GM18508 (cell line): ENCODE data around the gene L3MBTL1.

Experiments used
- ATAC-seq: cut with Tn5 transposase; IDR thresholded peaks from one replicate; pipeline ENCODE4 v1.9.1; 2021; ENCODE audit warnings: moderate number of reproducible peaks; ENCODE audit not compliant: insufficient read depth, unreplicated experiment

Gene L3MBTL1

GRCh38 chr20:43533060-43533459 is 25.6 kb downstream of the L3MBTL1 start:
- no peak for ATAC-seq

GRCh38 chr20:43534016-43534415 is 26.5 kb downstream of the L3MBTL1 start:
- no peak for ATAC-seq

DNA sequence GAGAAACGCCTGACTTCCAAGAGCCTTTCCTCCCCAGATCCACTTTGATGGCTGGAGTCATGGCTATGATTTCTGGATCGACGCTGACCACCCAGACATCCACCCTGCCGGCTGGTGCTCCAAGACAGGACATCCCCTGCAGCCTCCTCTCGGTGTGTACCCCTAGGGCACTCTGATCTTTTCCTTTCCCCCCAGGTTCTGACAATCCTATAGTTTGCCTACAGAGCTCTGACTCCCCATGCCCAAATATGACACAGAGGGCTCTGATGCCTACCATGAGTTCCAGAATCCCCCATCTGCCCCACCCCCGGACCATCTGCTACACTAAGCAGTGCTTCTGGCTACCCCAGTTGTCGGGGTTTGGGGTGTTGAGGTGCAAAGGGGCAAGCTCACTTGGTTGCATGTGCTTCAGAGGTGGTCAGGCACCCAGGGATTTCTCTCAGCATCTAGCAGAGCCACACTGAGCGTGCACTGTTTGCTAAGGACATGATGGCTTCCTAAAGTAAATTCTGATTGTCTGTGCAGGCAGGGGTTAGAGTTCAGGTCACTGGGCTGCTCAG is 27.4 kb downstream of the L3MBTL1 start:
- no peak for ATAC-seq

- no peak for ATAC-seq
Measured at GRCh38 chr20:43535370-43536004, 28.0 kb downstream of the L3MBTL1 start.

DNA sequence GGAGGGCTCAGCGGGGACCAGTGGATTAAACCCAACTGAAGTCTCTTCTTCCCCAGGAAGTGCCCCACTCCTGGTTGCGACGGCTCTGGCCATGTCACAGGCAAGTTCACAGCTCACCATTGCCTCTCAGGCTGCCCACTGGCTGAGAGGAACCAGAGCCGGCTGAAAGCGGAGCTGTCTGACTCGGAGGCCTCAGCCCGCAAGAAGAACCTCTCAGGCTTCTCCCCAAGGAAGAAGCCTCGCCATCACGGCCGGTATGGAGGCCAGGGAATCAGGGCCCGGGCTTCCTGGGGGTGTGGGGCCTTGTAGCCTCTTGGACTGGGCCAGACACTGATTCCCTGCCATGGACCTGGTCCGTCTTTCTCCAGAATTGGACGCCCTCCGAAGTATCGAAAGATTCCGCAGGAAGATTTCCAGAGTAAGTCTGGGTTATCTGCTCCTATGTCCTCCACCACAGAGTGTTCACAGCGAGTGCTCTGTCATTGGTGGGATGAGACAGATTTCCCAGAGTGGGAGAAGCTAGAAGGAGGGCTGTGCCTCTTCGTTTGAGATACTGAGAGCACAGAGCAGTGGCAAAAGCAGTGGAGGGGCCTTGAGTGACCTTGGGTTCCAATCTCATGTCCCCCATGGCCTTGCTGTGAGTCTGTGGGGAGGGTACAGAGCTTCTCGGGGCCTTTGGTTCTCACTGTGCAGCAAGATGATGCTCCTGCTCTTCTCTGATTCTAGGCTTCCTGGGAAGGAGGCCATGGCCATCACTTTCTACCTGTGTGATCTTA is 28.7 kb downstream of the L3MBTL1 start:
- ATAC-seq: no peak

- no peak for ATAC-seq
Measured at GRCh38 chr20:43536817-43537440, 29.4 kb downstream of the L3MBTL1 start.

DNA sequence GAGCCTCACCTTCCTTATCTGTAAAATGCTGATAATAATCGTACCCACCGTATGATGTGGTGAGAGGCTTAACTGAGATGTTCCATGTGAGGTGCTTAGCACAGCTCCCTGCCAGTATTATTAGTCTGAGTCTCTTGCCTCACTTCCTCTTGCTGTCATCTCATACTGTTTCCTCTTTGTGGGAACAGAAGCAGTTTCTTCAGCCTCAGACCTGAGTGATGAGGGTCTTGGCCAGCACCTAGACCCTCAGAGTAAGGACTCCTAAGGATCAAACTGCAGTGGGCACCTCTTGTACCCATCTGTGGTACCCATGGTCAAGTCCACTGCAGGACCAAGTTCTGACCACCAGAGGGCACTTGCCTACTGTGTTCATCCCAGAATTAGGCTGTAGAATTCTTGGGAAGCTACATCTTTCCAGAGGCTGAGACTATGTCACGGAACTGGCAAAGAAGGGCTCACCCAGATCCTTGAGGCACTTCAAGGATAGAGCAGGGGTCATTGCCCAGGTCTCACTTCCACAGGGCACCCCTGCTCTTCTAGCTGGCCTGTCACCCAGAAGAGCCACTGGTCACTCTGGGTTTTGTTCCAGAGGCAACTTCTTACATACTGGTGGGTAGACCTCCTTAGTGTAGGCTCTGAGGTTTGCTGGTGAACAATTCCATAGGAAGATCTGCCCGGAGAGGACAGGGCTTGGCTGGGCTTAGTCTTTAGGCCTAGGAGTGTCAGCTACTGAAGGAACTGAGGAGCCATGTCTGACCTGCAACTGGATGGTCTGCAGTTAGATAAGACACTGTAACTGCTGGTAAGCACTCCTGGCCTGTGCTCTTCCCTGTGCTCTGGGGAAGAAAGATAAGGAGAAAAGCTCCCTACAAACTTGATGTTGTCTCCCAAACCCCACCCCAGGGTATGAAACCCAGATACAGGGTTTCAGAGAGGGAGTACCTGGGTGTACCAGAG is 30.7 kb downstream of the L3MBTL1 start:
- ATAC-seq: no peak

- no peak for ATAC-seq
Measured at GRCh38 chr20:43538878-43539700, 31.6 kb downstream of the L3MBTL1 start.

DNA sequence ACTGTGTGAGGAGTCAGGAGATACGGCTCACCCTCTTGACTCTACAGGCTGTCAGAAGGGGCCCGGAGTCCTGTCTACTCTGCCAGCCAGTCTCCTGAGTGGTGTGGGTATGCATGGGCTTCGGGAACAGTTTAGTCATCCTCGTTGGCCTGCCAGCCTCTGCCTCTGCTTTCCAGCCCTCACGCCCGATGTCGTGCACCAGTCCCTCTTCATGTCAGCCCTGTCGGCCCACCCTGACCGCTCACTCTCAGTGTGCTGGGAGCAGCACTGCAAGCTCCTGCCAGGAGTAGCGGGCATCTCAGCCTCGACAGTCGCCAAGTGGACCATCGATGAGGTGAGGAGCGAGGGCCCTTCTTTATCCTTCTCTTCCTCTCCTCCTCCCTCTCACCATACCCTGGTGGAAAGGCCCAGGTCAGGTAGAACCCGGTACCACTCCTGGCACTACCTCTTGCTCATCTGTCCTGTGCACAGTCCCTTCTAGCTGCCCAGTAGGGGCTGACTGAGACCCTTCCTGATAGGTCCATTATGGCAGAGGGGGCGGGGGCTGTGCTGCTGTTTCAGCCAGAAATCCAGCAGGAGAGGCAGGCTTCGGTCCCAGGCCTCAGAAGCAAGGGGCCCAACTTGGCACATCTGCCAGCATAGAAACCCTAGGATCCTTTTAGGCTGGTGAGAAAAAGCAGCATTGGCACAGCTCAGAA is 32.6 kb downstream of the L3MBTL1 start:
- ATAC-seq: no peak

DNA sequence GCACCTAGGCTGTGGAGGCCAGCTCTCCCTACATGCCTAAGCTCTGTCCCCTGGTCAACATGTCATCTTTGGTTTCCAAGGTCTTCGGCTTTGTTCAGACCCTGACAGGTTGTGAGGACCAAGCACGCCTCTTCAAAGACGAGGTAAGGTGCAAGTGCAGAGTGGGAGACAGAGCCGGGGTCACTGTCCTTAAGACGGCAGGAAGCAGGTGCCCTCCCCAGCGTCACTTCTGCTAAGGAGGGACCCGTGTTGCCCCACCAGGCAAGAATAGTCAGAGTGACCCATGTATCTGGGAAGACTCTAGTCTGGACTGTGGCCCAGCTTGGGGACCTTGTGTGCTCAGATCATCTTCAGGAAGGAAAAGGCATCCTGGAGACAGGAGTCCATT is 33.2 kb downstream of the L3MBTL1 start:
- ATAC-seq: no peak

DNA sequence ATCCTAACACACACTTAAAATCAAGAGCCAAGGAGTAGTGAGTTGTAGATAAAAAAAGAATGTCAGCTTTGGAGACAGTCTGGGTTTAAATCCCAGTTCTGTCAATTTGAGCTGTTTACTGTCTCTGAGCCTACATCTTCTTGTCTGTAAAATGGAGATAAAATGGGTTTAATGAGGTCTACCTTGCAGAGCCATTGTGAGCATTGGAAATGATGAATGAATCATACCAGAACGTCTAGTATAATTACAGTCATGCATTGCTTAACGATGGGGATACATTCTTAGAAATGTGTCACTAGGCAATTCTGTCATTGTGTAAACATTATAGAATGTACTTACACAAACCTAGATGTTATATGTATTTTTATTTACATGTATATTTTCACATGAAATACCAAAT is 33.7 kb downstream of the L3MBTL1 start:
- no peak for ATAC-seq

- no peak for ATAC-seq
Measured at GRCh38 chr20:43542161-43542560, 34.7 kb downstream of the L3MBTL1 start.

DNA sequence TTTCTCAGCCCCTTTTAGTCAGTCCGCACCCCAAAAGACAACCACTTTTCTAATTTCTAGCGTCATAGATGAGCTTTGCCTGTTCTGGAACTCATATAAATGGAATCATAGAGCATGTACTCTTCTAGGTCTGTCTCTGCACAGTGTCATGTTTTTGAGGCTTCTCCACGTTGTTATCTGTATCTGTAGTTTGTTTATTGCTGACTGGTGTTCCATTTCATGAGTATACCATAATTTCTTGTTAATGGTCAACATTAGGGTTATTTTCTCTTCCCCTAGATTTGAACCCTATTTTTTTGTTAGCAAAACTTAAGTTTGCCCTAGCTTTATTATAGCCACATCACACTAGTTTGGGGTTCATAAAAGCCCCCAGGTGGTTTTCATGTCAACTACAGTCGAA is 35.2 kb downstream of the L3MBTL1 start:
- no peak for ATAC-seq

DNA sequence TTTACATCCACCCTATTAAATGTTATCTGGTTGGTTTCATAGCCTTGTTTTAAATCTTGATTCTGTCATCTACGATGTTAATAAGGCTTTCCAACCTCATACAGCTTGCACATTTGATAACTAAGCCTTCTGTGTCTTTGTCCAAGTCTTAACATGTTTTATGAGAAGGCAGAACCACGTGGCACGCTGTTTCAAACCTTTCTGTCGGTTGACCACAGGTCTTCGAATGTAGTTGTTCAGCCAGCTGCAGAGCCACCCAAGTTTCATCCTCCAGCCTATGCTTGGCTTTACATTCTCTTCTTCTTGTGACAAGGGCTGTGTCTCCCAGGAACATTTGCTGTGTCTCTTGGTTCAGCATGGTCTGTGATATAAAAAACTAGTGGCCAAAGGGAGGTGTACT is 35.6 kb downstream of the L3MBTL1 start:
- ATAC-seq: no peak

DNA sequence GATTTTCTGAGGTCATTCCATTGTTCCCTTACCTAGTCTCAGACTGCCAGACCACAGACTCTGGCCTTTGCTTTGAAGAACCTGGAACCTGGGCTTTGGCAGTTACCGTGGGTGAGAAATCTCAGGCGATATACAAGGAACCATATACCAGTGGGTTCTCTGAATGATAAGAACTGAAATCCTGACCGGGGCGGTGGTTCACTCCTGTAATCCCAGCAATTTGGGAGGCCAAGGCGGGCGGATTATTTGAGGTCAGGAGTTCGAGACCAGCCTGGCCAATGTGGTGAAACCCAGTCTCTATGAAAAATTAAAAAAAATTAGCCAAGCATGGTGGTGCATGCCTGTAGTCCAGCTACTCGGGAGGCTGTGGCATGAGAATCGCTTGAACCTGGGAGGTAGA is 37.0 kb downstream of the L3MBTL1 start:
- ATAC-seq: no peak

- no peak for ATAC-seq
Measured at GRCh38 chr20:43545837-43546578, 38.5 kb downstream of the L3MBTL1 start.

DNA sequence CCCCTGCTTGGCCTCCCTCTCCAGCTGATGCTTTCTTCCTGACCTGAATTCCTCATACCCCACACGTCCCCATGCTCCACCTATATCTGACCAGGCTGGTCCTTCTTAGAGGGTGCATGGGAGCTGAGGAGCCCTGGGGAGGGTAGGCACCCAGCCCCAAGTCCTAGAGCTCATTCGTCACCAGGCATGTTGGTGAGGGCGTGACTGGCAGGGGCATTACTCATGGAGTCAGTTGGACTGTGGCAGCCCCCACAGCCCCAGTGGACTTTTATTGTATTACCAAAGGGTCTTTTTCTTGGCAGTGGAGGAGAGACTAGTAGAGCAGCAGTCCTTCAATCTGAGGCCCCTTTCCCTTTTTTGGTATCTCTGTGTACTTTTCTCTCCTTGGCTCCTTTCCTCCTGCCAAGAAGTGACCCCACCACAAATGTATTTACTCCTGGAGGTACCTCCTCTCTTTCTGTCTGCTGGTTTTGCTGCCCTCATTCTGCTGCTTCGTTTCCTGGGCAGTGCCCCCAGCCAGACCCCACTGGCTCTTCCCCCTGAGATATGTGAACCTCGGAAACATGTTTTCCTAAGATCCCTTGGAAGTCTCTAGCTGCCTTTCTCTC is 40.9 kb downstream of the L3MBTL1 start:
- no peak for ATAC-seq
